ENCODE measurements around the gene MKI67.

MKI67 gene

DNA sequence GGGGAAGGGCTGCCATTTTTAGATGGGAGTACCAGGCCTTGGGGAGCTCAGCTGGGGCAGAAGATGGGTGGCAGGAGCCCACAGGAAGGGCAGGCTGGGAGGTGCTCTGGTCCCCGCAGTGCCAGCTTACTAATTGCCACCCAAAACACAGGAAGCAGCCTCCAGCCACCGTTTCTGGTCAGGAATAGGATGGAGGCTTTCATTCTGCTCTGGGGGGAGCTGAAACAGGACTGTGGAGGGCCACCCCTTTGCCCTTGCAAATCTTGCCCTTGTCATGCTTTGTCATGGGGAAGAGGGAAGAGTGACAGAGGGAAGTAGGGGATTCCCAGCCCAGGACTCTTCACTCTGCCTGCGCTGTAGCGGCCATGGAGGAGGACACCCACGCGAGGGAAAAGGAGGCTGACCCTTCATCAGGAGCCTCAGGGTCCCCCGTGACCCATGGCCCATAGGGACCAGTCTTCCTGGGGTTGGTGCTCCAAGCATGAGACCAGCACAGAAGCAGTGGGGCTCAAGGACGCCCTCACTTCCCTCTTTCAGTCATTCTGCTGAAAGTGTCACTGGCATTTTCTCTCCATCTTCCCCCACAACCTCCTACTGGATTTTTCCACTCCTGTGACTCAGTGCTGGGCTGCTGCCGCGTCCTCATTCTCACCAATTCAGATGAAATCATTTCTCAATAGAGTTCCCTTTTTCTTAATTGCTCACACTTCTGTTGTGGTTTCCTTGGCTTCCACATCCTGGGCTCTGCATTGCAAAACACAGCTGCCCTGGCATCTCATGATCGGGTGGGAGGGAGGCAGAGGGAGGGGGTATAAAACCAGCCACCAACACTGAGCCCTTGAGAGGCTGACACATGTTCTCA is 61.9 kb downstream of the MKI67 start:
- DNase-seq (ENCODE audit: low read depth), result peak; percentile 53

DNA sequence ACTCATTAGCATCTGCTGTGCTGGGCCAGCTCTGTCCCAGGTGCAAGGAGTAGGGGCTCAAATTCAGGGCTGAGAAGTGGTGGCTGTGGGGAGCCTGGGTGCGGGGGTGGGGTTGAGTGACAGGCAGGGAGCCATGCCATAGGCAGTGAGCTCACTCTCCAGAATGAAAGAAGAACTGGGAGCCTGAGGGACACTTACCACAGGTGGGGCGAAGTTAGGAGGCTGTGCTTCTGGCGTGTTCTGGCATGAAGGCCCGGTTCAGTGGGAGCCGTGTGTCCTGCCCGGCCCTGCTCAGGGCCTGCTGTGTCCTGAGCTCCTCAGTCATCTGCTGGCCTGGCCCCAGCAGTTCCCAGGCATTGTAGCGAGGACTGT is 62.5 kb downstream of the MKI67 start:
- DNase-seq (ENCODE audit: low read depth), result no peak

DNA sequence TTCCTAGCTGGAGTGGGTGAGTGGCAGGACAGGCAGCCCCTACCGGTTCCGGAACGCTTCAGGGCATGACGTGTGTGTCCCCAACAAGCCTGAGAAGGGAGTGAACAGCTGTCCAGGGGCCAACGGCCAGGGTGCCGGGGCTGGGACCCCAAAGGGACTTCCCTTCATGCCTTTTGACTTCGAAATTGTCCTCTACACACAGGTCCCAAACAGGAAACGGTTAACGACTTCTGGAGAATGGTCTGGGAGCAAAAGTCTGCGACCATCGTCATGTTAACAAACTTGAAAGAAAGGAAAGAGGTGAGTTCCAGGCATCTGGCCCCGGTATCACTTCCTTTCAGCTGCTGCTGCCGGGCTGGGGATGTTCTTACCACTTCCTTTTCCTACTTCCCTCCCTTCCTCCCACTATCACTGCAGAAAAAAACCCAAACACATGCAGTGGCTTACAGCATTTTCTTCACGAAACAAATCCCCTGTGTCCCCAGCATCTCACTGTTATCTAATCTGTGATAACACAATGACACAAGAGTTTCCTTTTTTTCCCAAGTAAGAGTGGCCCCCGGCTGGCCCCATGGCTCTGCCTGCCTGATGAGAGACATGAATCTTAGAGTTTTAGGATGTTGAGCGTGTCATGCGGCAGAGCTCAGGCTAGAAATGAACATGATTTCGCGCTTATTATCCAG is 63.2 kb downstream of the MKI67 start:
- no peak for DNase-seq (ENCODE audit: low read depth)

DNA sequence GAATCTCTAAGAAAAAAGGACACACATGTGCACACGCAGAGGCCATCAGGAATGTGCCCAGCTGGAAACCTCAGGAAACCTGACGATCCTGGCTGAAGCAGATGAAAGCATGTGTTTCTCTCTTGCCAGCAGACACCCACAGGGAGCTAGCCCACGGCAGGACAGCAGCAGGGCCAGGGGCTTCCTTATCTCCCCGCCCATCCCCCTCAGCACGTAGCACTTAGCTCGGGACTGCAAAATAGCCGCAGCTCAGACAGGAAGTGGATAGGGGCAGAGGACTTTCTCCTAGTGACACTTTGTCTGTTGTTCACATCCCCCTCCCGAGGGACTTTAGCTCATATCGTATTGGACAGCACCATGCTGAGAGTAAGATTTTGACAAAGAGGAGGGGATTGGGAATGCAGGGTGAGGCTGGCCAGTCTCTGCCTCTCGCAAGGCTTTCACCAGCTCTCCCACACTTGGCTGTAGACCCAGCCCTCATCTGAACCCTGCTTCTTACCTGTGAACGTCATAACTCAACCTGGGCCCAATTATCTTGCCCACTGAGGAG is 63.8 kb downstream of the MKI67 start:
- DNase-seq (ENCODE audit: low read depth), result no peak

DNA sequence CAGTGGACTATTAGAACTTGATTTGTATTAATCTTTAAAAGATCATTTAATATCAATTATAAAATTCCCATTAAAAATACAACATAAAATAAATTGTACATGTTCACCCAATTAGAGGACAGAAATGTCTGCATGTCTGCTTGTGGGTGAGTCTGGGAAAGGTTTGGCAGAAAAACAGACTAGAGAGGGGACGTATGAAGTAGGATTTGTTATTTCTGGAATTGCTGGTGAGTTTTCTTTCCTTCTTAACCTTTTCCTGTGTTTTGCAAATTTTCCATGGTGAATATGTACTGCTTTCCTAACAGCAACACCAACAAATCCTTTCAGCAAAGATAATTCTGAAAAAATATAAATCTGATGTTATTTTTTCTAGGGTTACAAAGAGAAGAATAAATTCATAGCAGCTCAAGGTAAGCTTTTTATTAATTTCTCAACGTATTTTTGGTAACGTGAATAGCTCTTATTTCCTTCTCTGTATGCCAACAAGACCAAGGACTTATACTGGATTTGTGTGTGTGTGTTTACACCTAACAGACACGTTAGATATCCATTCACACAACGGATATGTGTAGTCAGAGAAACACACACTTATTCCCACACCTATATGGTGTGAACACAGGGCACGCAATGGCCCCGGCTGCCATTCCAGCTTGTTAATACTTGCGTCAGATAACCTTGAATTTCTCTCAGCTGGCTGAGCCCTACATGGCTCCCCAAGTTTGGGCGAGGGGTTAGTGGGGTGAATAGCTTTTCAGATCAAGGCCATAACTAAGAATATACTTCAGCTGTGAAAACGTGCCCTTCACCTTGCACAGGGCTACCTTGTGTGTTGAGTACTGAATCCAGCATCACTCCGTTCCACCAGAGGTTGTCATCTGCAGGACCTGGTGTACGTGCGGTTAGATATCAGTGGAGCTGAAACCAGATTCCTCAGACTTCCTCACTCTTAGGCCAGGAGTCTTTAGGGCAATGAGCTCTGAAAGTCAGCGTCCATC is 64.6 kb downstream of the MKI67 start:
- no peak for DNase-seq (ENCODE audit: low read depth)

DNA sequence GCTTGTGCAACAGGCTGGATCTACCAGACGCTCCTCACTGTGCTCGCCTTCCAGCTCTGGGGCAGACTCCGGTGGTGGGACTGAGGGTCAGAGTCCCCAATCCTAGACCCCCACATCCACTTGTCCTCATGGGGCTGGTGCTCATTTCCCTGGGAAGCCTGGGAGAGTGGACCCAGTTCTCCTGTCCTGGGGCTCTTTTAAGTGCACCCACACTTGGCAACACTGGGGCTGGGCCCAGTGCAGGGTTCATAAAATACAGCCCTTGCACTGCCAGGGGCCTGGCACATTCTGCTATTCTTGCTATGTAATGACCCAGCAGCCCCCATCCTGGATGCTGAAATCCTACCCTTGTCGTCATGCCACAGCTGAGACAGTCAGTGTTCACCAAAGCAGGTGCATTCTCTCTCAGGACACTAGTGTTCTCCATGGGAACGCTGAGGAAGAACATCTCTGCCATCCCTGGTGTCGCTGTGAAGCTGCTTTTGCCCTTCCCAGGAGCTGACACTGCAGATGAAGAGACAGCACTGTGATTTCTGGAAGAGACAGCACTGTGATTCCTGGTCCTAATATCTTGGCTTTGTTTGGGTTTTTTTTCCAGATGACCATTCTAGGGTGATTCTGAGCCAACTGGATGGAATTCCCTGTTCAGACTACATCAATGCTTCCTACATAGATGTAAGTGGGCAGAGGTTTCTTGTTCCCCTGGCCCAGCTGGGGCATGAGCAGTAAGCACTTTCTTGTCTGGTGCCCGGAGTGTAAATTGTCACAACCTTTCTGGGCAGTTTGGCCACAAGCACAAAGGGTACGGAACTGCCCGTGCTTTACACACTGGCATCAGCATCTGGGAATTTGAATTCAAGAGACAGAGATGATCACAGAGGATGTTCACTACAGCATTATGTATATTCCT is 65.6 kb downstream of the MKI67 start:
- no peak for DNase-seq (ENCODE audit: low read depth)

DNA sequence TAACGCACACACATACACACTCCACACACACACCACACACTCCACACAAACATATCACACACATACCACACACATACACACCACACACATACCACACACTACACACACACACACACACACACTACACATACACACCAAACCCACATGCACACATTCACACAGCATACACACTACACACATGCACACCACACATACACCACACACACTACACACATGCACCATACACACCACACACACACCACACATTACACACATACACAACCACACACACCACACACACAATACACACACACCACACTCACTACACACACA is 66.3 kb downstream of the MKI67 start:
- DNase-seq (ENCODE audit: low read depth), result no peak

DNA sequence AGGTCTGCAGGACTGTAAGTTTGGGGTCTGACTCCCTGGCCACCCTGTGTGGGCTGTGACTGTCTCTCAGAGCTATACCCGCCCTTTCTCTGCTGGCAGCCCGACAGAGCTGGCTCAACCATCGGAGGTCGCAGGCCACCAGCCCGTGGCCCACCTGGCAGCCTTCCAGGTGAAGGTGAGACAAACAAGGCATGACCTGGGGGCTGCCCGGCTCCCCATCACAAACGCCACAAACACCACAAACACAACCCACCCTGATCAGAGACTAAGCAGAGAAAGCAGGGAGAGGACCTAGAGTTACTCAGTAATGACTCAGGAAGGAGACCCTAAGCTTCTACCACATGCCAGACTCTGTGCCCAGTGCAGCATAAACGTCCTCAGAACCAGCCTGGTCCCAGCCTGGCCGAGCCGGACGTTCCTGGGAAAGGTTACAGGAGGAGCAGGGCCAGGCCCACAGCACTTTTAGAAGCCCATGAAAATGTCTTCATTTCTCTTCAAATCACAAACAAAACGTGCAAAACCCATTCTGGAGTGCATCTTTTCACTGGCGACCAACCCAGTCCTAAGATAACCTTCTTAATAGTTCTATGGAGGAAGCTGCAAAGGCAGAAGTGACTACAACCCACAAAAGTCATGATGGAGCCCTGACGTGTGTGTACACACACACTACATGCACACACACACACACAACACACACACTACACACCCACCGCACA is 66.8 kb downstream of the MKI67 start:
- DNase-seq (ENCODE audit: low read depth), result no peak

DNA sequence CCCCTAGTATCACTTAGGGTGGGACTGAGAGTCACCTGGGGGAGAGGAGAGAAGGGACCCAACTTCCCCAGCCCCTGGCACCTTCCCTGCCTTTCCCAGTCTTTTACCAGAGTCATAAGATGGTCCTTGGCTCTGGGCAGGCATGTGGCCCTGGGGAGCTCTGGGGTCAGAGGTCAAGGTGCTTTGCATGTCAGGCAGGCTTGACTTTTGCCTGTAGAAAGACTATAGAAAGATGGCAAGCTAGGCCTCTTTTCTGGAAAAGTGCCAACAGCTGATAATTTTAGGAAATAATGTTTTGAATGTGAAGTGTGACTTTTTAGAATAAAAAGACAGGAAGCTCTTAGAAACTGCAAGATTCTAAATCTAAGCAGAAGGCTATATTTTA is 67.5 kb downstream of the MKI67 start:
- DNase-seq (ENCODE audit: low read depth), result no peak

DNA sequence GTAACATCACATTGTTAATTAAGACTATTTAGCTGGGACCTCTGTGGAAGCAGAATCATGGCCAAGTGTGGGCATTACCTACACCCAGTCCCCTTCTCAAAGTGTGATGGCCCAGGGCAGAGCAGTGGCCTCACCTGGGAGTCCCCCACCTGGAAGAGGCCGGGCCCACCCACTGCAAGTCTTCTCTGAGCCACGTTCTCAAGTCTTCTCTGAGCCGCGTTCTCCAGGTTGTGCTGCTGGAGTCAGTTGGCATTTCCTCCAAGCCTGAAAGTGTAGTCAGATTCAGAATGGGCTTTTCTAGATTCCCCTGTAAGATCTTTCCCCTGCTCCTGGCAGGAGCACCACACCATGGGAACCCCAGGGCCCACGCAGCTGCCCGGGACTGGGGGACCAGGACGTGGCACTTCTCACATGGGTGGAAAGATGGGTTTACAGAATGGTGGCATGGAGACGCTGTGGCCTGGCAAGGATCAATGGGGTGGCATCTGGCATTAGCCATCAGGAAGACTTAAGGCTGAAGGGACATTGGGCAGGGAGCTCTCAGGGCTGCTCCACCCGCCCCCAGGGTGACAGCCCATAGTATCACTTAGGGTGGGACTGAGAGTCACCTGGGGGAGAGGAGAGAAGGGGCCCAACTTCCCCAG is 68.0 kb downstream of the MKI67 start:
- no peak for DNase-seq (ENCODE audit: low read depth)

DNA sequence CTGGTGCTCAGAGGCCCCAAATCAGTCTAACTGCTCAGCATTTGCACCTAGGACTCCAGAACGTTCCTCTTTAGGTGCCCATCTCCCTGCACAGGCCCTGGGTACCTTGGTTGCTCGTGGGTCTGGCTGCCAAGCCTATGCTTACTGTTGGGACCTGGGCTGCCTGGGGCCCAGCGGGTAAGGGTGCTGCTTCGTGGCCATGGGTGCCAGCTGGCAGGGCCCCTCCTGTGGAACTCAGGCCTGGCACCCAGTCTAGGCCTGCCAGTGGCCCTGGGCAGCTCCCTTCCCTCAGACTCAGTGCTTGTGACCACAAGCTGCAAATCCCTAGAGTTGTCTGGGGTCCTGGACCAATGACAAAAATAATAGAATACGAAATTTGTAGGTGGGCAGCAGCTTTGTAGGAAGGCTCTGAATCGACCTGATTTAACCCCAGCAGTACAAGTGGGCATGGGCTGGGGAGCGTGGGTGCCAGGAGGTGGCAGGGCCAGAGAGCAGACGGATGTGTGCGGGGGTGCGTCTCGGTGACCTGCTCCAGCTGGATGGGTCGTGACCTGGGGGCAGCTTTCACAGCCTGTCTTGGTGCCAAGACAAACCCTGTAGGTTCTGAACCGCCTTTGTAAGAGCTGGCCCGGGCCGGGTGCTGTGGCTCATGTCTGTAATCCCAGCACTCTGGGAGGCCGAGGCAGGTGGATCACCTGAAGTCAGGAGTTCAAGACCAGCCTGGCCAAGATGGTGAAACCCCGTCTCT is 69.7 kb downstream of the MKI67 start:
- DNase-seq (ENCODE audit: low read depth), result no peak

DNA sequence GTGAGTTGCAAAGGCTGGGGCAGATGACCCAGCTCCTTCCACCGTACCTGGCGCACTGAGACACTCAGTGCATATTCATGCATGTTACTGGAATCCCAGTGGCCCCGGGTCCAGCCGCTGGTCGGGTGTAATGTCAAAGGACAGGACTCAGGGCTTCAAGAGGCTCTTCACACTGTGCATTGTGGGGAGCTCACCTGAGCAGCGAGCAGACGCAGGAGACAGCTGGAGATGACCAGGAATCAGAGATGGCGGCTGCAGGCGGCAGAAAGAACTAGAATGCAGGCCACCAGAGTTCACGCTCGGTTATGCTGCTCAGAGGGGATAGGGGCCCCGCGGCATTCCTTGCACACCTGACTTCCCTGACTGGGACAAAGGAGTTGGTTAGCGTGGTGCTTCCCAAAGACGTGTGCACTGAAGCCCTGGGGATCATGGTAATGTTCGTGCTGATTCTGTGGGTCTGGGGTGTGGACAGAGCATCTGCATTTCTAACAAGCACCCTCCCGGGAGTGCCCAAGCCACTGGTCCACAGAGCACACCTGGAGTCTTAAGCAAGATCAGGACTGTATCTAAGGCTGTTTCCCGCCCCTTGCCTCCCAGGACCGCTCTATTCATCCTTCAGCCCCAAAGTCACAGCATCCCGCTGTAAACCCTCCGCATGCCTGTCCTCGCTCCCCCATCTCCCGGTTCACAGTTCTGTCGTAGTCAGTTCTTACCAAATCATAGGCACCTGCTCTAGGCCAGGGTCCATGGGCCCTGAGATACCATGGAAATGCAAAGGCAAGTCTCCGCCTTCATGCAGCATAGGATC is 71.0 kb downstream of the MKI67 start:
- no peak for DNase-seq (ENCODE audit: low read depth)

DNA sequence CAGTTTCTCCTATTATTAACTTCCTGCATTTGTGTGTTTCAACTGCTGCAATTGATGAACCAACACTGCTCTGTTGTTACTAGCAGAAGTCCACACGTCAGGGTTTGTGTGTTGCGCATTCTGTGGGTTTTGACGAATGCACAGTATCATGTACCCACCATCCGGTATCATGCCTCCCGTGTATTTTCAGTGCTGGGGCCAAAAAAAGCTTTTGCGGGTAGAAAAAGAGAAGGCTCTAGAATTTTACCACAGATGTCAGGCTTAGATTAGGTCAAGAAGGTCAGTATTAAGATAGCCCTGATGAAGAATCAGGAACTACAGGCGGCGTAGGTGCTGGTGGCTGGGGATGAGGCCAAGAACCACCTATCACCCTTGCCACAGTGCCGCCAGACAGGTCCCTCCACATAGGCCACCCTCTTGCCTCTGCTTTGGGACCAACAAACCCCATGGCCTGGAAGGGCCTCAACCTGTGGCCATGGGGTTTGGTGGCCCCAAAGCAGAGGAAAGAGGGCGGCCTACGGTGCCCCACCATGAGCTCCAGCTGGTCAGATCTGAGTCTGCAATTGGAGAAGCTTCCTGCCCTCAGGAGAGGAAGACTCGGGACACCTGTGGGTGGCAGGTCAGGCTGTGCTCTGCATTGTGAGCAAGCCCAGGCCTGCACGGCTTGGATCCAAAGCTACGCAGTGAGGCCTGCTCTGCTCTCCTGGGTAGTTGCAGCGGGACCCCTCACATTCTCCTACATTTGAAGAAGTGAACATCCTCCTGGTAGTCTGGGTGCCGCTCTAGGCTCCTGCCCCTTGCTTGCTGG is 71.9 kb downstream of the MKI67 start:
- DNase-seq (ENCODE audit: low read depth), result no peak

DNA sequence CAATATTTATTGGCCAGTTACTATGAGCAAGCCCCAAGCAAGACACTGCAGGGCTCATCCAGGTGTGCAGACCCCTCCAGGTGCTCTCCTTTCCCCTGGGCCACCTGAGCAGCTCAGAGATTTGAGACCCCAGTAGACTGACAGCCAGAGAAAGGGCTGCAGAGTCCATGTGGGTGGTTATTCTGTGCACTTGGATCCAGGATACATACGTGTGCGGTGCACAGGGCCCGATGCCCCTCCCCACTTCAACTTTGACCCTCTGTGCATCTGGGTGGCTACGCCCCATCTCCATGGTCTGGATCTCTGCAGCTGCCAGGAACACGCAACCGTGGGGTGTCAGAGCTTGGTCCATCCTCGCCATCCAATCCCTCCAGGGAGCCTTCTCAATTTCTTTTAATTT is 72.9 kb downstream of the MKI67 start:
- DNase-seq (ENCODE audit: low read depth), result no peak

DNA sequence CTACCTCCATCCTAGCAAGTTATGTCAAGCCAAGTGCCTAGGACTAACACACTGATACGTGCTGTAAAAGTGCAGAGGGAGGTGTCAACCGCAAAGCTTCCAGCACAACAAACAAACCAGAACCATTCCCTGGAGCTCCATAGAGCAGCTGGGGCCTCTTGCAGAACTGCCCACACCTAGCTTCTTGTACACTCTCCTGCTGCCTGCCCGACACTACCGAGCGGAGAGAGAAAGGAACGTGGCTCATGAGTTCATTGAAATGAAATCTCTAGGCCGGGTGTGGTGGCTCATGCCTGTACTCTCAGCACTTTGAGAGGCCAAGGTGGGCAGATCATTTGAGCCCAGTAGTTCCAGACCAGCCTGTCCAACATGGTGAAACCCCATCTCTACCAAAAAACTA is 73.5 kb downstream of the MKI67 start:
- DNase-seq (ENCODE audit: low read depth), result no peak

DNA sequence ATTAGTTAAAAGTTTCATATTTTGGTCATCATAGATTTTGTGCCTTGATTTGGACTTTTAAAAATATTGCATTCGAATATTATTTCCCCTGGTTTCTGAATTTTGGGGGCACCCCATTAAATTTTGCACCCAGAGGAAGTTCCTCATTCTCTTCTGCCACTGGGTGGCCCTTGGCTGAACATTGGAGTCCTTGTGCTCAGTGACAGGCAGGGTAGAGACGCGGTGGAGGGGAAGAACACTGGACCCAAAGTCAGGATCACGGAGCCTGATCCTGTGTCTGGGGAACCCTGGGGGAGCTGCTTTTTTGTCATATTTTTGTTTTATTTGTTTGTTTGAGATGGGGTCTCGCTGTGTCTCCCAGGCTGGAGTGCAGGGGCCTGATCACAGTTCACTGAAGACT is 74.7 kb downstream of the MKI67 start:
- no peak for DNase-seq (ENCODE audit: low read depth)

DNA sequence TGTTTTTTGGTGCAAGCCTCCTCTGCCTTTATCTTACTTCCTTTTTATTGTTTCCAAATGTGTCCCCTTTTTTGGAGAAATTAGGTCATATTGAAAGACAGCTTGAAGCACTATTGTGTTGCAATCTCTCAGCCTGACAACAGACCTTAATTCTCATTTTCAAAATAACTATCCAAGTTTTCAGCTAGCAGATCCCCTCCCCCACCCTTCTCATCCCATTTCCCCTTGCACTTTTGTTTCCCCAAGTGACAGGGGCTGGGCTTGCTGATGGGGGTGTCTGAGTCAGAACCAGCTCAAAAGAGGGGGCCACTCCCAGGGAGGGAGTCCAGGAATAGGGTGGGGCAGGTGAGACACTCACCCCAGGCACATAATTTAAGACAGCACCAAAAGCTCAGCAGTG is 75.3 kb downstream of the MKI67 start:
- DNase-seq (ENCODE audit: low read depth), result no peak

DNA sequence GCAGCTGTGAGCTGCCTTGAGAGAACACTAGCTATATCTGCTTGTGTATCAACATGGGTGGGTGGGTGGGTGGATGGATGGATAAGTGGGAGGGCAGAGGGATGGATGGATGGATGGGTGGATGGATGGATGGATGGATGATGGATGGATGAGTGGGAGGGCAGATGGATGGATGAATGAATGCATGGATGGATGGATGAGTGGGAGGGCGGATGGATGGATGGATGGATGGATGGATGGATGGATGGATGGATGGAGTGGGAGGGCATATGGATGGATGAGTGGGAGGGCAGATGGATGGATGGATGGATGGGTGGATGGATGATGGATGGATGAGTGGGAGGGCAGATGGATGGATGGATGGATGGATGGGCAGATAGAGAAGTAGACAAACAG is 76.1 kb downstream of the MKI67 start:
- no peak for DNase-seq (ENCODE audit: low read depth)
